Measurements from ENCODE around the gene PTDSS2. TPM values are rescaled to one million over a fixed set of nuclear protein-coding genes. Genes with fewer than 3 reads are reported as not detected.

Gene PTDSS2
- total and polyA plus RNA-seq, 2 donors (not counting 1 experiment from before 2014, with no cell fraction given) = 22.1 to 29.0 TPM

DNA sequence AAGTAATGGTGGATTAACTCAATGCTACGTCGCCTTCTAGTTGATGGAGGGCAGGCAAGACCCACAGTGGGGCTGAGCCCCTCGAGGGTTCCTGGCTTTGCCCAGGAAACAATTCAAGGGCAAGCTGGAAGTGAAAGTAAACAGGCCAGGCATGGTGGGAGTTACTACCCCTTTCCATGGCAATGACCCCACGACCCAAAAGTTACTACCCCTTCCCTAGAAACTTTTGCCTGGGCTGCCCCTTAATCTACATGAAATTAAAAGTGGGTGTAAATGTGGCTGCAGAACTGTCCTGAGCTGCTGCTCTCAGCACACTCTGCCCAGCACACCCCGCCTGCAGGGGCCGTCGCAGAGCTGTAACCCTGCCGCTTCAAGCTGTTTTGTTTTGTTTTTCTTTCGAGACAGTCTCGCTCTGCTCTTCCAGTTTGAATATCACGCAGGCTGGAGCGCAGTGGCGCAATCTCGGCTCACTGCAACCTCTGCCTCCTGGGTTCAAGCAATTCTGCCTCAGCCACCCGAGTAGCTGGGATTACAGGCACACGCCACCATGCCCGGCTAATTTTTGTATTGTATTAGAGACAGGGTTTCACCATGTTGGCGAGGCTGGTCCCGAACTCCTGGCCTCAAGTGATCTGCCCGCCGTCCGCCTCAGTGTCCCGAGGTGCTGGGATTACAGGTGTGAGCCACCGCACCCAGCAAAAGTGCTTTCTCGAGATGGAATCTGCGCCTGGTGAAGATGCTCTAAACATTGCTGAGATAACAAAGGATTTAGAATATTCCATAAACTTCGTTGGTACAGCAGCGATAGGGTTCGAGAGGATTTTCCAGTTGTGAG lies 62.9 kb downstream of the PTDSS2 start:
- H2AFZ ChIP-seq (ENCODE audit: insufficient read depth, low read depth, low read length, poor library complexity, severe bottlenecking) = no peak overlapping the region
- ChIA-PET POLR2A (interaction anchor here (0.7 kb wide), 1 partner anchor 158 kb away, joined by 8 read pairs; no protein-coding TSS in a partner anchor), CTCF (no interaction called here)
- H3K4me2 ChIP-seq (replicated peaks; ENCODE audit: low read depth, low read length, poor library complexity, severe bottlenecking) = no peak overlapping the region
- no peaks in the 10 kb centered on the region for H3K27me3 Mint-ChIP-seq
- H3K4me3 ChIP-seq (ENCODE audit: control extremely low read depth in 1 of 5, extremely low read depth in 1 of 5, insufficient read depth in 1 of 5, low read depth in 2 of 5, low read length in 4 of 5) = no peak overlapping the region
- intact Hi-C loops (cut with micrococcal nuclease) = no loop called here
- peaks cover 0 to 4% of the 10 kb centered on the region in 2 experiments for H3K36me3 ChIP-seq (replicated peaks in 1 of 2; ENCODE audit: control extremely low read depth in 1 of 2, control insufficient read depth in 1 of 2, extremely low read depth in 1 of 2, insufficient read depth in 2 of 2, low read length in 1 of 2)
- no peak for DNase-seq
- 95% methylated on average over 28 of the region's 29 CpGs for WGBS (ENCODE audit: insufficient coverage)
- no peak overlapping the region for H3K9ac ChIP-seq (ENCODE audit: low read length)
- no peak overlapping the region for H3K4me3 Mint-ChIP-seq
- H3K4me1 Mint-ChIP-seq = peaks cover 9% of the 10 kb centered on the region
- H3K27me3 ChIP-seq (replicated peaks in 1 of 4; ENCODE audit: control extremely low read depth in 1 of 4, control insufficient read depth in 3 of 4, insufficient read depth in 4 of 4, low read length in 3 of 4) = no peaks in the 10 kb centered on the region
- peaks cover 0 to 1% of the 10 kb centered on the region in 2 donors for H3K4me1 ChIP-seq (ENCODE audit: control insufficient read depth in 2 of 2, insufficient read depth in 2 of 2, low read length in 2 of 2)
- H3K9me3 ChIP-seq (ENCODE audit: control extremely low read depth in 1 of 3, control insufficient read depth in 2 of 3, insufficient read depth in 1 of 3, low read length in 2 of 3) = peaks cover 0 to 14% (median 0%) of the 10 kb centered on the region in 3 donors
- ATAC-seq (ENCODE audit: low read depth) = no peak
- no peaks in the 10 kb centered on the region for H4K20me1 ChIP-seq (ENCODE audit: control insufficient read depth, insufficient read depth, low read length, poor library complexity, severe bottlenecking)
- TF ChIP-seq, protein P1, sequence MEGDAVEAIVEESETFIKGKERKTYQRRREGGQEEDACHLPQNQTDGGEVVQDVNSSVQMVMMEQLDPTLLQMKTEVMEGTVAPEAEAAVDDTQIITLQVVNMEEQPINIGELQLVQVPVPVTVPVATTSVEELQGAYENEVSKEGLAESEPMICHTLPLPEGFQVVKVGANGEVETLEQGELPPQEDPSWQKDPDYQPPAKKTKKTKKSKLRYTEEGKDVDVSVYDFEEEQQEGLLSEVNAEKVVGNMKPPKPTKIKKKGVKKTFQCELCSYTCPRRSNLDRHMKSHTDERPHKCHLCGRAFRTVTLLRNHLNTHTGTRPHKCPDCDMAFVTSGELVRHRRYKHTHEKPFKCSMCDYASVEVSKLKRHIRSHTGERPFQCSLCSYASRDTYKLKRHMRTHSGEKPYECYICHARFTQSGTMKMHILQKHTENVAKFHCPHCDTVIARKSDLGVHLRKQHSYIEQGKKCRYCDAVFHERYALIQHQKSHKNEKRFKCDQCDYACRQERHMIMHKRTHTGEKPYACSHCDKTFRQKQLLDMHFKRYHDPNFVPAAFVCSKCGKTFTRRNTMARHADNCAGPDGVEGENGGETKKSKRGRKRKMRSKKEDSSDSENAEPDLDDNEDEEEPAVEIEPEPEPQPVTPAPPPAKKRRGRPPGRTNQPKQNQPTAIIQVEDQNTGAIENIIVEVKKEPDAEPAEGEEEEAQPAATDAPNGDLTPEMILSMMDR (IDR thresholded peaks at IDR 0.05) = no peak
- TF ChIP-seq EZH2 (IDR thresholded peaks at IDR 0.05; ENCODE audit: borderline replicate concordance, insufficient read depth, low read depth, low read length, poor library complexity, severe bottlenecking) = no peak
- H3K9me3 Mint-ChIP-seq (ENCODE audit: insufficient read depth) = peaks cover 3% of the 10 kb centered on the region
- peak overlapping the region; percentile 59 for H3K27ac Mint-ChIP-seq
- H3K27ac ChIP-seq (ENCODE audit: low read length in 2 of 2) = no peak overlapping the region
- H3K79me2 ChIP-seq (ENCODE audit: control insufficient read depth, insufficient read depth, low read length) = peaks cover 5% of the 10 kb centered on the region

DNA sequence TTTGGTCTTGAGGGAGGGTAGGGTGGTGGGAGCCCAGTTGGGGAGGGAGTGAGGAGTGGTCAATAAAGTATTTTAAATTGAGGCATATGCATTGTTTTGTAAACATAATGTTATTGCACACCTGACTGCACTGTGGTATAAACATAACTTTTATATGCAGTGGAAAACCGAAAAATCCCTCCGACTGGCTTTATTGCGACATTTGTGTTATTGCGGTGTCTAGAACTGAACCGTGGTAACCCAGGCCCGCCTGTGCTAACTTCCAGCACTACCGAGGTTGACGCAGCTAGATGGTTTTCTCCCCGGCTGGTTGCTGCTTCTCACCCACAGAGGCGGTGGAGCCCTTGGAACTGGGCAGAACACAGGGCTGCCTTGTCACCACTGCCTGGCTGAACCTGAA lies 64.5 kb downstream of the PTDSS2 start:
- H3K9me3 ChIP-seq (ENCODE audit: control extremely low read depth in 1 of 3, control insufficient read depth in 2 of 3, insufficient read depth in 1 of 3, low read length in 2 of 3) = peaks cover 0 to 22% (median 0%) of the 10 kb centered on the region in 3 donors
- H4K20me1 ChIP-seq (ENCODE audit: control insufficient read depth, insufficient read depth, low read length, poor library complexity, severe bottlenecking) = no peaks in the 10 kb centered on the region
- 98% methylated on average over 9 of the region's 10 CpGs for WGBS (ENCODE audit: insufficient coverage)
- no peak overlapping the region for H3K27ac ChIP-seq (ENCODE audit: low read length in 2 of 2)
- H3K4me3 Mint-ChIP-seq = no peak overlapping the region
- no peak overlapping the region for H3K4me2 ChIP-seq (replicated peaks; ENCODE audit: low read depth, low read length, poor library complexity, severe bottlenecking)
- ChIA-PET POLR2A (no interaction called here), CTCF (no interaction called here)
- DNase-seq = no peak
- no peak overlapping the region for H3K9ac ChIP-seq (ENCODE audit: low read length)
- H3K4me1 ChIP-seq (ENCODE audit: control insufficient read depth in 2 of 2, insufficient read depth in 2 of 2, low read length in 2 of 2) = peaks cover 3 to 4% of the 10 kb centered on the region in 2 donors
- no peaks in the 10 kb centered on the region for H3K27me3 Mint-ChIP-seq
- intact Hi-C loops (cut with micrococcal nuclease) = no loop called here
- no peak overlapping the region for H2AFZ ChIP-seq (ENCODE audit: insufficient read depth, low read depth, low read length, poor library complexity, severe bottlenecking)
- peaks cover 5% of the 10 kb centered on the region for H3K79me2 ChIP-seq (ENCODE audit: control insufficient read depth, insufficient read depth, low read length)
- H3K9me3 Mint-ChIP-seq (ENCODE audit: insufficient read depth) = peaks cover 3% of the 10 kb centered on the region
- H3K27me3 ChIP-seq (replicated peaks in 1 of 4; ENCODE audit: control extremely low read depth in 1 of 4, control insufficient read depth in 3 of 4, insufficient read depth in 4 of 4, low read length in 3 of 4) = no peaks in the 10 kb centered on the region
- peaks cover 9% of the 10 kb centered on the region for H3K4me1 Mint-ChIP-seq
- H3K36me3 ChIP-seq (replicated peaks in 1 of 2; ENCODE audit: control extremely low read depth in 1 of 2, control insufficient read depth in 1 of 2, extremely low read depth in 1 of 2, insufficient read depth in 2 of 2, low read length in 1 of 2) = peaks cover 0 to 2% of the 10 kb centered on the region in 2 experiments
- H3K27ac Mint-ChIP-seq = no peak overlapping the region
- no peak overlapping the region for H3K4me3 ChIP-seq (ENCODE audit: control extremely low read depth in 1 of 5, extremely low read depth in 1 of 5, insufficient read depth in 1 of 5, low read depth in 2 of 5, low read length in 4 of 5)
- no peak for ATAC-seq (ENCODE audit: low read depth)
- TF ChIP-seq EZH2 (IDR thresholded peaks at IDR 0.05; ENCODE audit: borderline replicate concordance, insufficient read depth, low read depth, low read length, poor library complexity, severe bottlenecking) = no peak
- TF ChIP-seq, protein P1 (IDR thresholded peaks at IDR 0.05) = no peak

Measured in B cell (primary cell).